UCSD-AML1 (cell line): Measurements from ENCODE around the gene RBPMS2.
"Not testable (repeated sequence)": the region's sequence is repeated elsewhere in the genome, so short reads cannot be mapped to it uniquely, and the experiment has no call there.

Experiments used
- DNase-seq: peaks from one replicate; lab custom pipeline; 2025; ENCODE audit not compliant: unreplicated experiment; lab: John Stamatoyannopoulos, UW

Gene RBPMS2

DNA sequence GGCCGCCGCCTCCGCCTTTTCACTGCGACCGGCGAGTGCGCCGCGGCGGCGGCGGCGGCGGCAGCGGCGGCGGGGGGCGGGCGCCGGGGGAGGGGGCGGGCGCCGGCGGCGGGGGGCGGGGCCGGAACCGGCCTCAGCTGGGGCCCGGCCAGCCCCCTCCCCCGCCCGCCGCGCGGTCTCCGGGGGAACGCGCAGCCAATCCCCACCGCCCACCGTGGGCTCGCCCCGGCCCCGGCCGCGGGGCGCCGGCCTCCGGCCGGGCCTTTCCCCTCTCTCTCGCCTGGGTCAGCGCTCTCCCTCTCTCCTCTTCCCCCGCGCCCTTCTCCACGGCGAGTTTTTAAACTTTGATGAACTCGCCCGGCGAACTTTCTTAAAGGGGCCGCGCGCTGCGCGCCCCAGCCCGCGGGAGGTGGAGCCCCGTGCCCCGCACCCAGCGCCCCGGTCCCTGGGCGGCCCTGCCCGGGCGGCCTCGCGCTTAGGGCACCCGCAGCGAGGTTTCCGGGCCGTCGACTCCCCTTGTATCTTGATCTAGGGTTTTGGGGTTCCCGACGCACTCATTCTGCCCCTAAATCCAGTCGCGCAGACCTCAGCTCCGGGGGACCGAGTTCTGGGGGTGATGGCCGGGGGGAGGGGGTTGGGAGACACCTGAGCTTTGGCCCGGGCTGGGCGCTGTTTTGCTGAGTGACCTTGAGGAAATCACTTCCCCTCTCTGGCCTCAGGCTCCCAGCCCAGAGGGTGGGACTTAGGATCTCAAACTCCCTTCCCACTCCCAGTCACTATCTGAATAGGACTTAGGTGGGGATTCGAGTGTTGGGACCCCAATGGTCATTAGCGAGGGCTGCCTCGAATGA, at the start of gene RBPMS2:
Gene RBPMS2, minus strand, starts transcription at position 39 of the 851 bp plus-strand sequence. CDS start 270 bp downstream, outside the sequence.
- DNase-seq: no peak

DNA sequence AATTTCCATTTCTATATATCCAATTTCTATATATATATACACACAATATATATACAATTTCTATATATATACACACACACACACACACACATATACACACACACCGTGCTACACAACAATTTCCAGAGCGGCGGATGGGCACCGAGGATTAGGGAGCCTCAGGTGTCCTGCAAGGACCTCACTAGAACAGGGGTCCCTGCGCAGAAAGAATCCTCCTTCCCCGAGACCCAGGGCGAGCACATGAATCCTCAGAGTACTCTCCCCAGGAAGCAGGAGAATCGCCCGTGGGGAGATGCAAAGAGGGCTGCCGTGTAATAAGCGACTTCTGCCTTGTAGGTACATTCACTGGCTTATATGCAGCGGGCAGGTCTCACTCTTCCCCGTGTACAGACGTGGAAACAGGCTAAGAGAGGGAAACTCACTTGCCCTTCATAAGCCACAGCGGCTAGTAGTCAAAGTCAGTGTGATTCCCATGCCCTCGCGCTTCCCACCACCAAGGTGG, 49.6 kb upstream of the RBPMS2 start:
- no peak for DNase-seq

- no peak for DNase-seq
Observed at GRCh38 chr15:64816452-64816851, 41.1 kb upstream of the RBPMS2 start.

DNA sequence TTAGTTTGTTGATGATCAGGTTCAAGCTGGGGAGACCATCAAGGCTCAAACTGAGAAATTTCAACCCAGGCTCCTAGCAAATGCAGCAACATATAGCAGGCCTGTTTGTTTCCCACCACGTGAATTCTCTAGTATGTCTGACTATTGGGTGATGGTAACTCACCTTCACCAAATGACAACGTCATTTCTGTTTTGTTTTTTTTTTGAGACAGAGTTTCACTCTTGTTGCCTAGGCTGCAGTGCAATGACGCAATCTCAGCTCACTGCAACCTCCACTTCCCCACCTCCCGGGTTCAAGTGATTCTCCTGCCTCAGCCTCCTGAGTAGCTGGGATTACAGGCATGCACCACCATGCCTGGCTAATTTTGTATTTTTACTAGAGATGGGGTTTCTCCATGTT, 39.6 kb upstream of the RBPMS2 start:
- not testable (repeated sequence) for DNase-seq

DNA sequence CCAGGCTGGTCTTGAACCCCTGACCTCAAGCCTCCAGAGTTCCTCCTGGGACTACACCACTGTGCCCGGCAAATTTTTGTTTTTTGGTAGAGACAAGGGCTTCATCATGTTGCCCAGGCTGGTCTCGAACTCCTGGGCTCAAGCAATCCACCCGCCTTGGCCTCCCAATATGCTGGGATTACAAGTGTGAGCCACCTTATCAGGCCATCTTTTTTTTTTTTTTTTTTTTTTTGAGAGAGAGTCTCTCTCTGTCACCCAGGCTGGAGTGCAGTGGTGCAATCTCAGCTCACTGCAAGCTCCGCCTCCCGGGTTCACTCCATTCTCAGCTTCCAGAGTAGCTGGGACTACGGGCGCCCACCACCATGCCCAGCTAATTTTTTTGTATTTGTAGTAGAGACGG, 38.9 kb upstream of the RBPMS2 start:
- not testable (repeated sequence) for DNase-seq

DNA sequence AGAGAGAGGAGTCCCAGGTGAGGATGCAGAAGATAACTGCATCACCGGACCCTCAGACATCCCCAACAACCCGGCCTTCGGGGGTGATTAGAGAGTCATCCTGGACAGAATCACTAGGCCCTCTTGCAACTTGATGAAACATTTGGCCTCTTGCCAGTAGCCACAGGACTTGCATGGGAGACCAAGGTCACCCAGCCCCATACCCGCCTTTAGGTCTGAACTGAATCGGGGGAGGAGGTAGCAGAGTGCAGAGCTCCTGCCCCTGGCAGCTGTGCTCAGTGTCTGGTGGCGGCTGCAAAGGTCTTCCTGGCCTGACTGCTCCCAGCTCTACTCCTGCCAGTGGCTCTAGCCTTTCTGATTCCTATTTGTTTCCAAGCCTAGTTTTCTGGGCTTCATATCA, 37.7 kb upstream of the RBPMS2 start:
- peak; percentile 23 for DNase-seq

DNA sequence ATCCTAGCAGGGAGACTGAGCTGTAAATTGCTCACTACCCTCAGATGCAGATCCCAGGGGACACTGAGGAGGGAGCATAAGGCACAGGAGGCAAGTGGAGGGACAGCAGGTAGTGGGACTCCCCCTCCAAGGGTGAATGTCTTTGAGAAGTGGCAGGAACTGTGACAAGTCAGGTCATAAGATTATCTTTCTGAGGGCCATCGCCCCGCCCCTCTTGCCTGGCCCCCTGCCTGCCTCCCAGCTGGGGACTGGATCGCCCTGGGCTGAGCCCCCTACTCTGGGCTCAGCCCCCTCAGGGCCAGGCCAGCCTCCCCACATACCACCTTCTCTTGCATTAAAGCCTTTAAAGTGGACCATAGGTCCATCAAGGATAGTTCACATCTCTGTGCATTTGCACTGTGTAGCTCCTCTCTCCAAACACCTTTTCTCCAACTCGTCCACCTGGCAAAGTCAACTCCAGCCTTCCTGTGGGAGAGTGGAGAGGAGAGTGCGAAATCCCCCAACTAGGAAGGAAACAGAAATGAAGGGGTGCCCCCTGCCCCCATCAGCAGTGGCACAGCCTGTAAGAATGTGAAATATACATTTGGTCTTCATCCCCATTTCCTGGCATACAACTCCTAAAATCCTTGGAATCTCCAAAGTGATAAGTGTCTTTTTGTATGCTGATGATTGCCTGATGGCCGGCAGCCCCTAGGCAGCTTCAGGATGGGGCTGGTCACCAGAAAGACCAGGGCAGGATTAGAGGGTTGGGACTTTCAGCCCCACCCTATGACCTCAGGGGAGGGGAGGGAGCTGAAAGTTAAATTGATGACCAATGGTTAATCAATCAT, 35.3 kb upstream of the RBPMS2 start:
- no peak for DNase-seq

DNA sequence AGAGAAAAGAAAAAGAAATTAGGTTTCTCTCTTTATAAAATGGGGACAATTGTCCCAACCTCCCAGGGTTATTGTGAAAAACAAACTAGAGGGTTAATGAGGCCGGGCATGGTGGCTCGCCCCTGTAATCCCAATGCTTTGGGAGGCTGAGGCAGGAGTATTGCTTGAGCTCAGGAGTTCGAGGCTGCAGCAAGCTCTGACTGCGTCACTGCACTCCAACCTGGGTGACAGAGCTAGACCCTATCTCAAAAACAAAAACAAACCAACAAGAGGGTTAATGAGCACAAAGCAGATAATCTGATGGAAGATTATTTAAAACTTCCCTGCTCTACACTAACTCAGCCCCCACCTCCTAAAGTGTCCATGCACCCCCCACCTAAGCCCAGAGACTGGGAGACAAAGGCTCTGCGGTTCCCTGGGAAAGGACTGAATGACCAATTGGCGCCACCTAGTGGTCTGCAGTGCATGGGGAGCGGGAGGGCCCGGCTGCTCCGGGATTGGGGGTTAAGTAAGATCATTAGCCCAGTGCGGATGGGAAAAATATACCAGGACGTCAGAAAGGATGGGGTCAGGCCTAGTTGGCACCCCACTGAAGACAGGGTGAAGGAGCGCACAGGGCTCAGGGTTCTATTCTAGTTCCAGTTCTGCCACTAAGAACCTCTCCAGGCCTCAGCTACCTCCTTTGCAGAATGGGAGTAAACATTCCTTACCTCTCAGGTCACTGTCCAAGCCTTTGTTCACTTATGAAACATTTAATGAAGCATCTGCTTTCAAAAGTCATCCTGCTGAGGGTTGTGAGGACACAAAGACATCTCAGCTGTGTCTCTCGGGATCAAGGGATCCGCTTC, 34.5 kb upstream of the RBPMS2 start:
- peak; percentile 63 for DNase-seq

- DNase-seq: no peak
Observed at GRCh38 chr15:64808785-64809453, 33.5 kb upstream of the RBPMS2 start.

GRCh38 chr15:64807751-64808222, 32.4 kb upstream of the RBPMS2 start:
- DNase-seq: no peak

- DNase-seq: no peak
Observed at GRCh38 chr15:64807051-64807749, 31.8 kb upstream of the RBPMS2 start.

DNA sequence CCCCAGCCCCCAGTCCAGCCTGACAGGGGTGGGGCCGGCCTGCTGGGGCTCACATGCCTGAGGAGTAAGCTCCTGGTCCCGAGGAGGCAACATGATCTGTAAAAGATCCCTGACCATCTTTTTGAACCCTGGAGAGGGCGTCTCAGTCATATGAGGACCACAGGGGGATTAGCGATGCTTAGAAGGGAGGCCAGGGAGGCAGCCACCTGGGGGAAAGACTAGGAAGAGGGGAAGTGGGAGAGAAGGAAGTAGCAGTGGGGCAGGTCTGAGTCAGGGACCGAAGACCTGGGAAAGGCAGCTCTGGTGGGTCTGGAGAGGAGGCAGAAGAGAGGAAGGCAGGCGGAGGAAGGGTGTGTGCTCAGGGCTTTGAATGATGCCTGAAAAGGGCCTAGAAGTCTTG, 31.1 kb upstream of the RBPMS2 start:
- no peak for DNase-seq

DNA sequence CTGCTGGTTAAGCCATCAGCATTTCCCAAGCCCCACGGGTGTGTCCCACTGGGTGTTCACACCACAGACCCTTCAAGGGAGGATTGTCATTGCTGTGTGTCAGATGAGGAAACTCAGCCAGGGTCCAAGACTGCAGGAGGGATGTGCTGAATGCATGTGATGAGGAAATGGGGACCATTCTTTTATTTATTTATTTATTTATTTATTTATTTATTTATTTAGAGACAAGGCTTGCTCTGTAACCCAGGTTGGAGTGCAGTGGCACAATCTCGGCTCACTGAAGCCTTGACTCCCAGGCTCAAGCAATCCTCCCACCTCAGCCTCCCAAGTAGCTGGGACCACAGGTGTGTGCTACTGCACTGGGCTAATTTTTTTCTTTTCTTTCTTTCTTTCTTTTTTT, 29.2 kb upstream of the RBPMS2 start:
- DNase-seq: no peak

DNA sequence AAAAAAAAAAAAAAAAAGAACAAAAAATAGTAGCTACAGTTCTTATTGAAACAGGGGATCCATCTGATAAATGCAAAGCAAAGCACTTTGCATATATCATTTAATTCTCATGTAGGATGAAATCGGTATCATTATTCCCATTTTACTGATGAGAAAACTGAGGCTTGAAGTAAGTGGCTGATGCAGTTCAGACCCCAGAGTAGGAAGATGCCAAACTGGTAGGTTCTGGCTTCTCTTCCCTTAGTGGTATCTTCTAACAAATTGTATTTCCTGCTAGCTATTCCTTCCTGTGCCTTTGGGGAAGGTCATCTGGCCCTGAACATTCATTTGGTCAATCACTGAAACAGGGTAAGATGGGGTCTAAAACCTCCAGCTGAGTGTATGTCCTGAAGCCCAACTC, 28.1 kb upstream of the RBPMS2 start:
- DNase-seq: no peak

GRCh38 chr15:64800476-64800875, 25.1 kb upstream of the RBPMS2 start:
- DNase-seq: no peak

DNA sequence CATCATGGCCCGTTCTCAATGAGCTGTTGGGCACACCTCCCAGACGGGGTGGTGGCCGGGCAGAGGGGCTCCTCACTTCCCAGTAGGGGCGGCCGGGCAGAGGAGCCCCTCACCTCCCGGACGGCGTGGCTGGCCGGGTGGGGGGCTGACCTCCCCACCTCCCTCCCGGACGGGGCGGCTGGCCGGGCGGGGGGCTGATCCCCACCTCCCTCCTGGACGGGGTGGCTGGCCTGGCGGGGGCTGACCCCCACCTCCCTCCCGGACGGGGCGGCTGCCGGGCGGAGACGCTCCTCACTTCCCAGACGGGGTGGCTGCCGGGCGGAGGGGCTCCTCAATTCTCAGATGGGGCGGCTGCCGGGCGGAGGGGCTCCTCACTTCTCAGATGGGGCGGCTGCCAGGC, 23.5 kb upstream of the RBPMS2 start:
- DNase-seq: not testable (repeated sequence)

- DNase-seq: not testable (repeated sequence)
Observed at GRCh38 chr15:64795921-64796320, 20.5 kb upstream of the RBPMS2 start.

GRCh38 chr15:64795299-64795698, 19.9 kb upstream of the RBPMS2 start:
- not testable (repeated sequence) for DNase-seq

DNA sequence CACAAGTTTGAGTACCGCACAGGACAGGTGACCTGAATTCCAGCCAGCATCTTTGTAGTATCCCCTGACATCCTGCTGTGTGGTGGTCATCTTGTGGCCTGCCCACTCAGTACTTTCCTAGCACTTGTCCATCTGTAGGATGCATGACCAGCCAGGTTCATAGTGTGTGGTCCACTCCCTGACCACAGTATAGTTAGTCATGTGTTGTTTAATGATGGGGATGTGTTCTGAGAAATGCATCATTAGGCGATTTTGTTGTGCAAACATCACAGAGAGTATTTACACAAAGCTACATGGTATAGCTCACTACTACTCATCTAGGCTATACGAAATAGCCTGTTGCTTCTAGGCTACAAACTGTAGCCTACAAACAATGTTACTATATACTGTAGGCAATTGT, 16.9 kb upstream of the RBPMS2 start:
- no peak for DNase-seq

DNA sequence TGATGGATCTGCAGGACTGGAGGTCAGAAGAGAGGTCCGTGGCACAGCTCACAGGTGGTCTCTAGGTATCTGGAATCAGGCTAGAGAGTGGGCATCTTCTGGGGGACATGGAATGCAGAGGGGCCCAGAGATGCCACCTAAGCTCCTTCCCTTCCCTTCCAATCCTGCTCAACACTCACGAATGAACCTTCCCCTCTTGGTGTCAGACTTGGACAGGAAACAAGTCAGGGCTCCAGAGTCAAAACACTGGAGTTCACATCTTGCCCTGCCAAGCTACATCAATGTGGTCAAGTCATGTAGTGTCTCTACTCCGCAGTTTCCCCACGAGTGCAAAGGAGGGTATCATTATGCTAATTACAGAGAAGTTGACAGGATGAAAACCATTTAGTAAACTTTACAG, 16.0 kb upstream of the RBPMS2 start:
- no peak for DNase-seq
